ENCODE results near the gene EGFR.

DNA sequence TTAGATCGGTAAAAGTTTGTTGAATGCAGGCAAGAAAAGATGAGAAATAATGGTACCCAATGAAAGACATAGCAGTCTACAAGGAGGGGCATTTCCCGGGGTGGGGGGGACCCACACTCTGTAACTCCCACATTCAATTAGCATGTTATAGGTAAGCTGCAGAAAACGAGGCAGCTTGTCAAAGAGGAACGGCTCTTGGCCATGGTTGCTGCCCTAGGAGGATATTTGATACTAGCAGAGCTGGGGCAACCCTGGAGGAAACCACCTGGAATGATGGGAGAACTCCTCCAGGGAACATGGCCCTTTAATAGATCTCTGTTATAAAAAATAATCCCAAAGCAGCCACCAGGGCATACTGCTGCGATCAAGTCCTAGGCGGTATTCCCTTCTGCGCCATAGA, 98.5 kb downstream of the EGFR start:
- TF ChIP-seq POLR2A (IDR thresholded peaks at IDR 0.05) (no peak), CTCF (IDR thresholded peaks at IDR 0.05) (no peak)

Data from lower leg skin (tissue), 3 donors.